ENCODE measurements around the gene TMEM198.
A peak's percentile ranks its signal among the peaks of the same experiment; 100 is the strongest.

The TMEM198 gene

GRCh38 chr2:219514836-219515235, 29.0 kb upstream of the TMEM198 start:
- peaks cover 59% of the 10 kb centered on the region for H3K27me3 Mint-ChIP-seq
- H3K36me3 Mint-ChIP-seq, result no peaks in the 10 kb centered on the region
- ATAC-seq (ENCODE audit: low read depth) (no peak), DNase-seq (ENCODE audit: low spot score in 2 of 2) (no peak)
- H3K9me3 Mint-ChIP-seq, result no peaks in the 10 kb centered on the region
- H3K4me1 Mint-ChIP-seq, result peaks cover 16% of the 10 kb centered on the region
- H3K27ac Mint-ChIP-seq, result no peak overlapping the region
- no peak overlapping the region for H3K4me3 Mint-ChIP-seq

GRCh38 chr2:219515874-219516629, 27.8 kb upstream of the TMEM198 start:
- Mint-ChIP-seq H3K27me3 (peaks cover 55% of the 10 kb centered on the region), H3K4me1 (peaks cover 8% of the 10 kb centered on the region), H3K27ac (no peak overlapping the region), H3K36me3 (no peaks in the 10 kb centered on the region), H3K9me3 (no peaks in the 10 kb centered on the region), H3K4me3 (no peak overlapping the region)
- DNase-seq (ENCODE audit: low spot score in 2 of 2) (no peak), ATAC-seq (ENCODE audit: low read depth) (no peak)

GRCh38 chr2:219516888-219517287, 26.9 kb upstream of the TMEM198 start:
- Mint-ChIP-seq H3K4me1 (peaks cover 12% of the 10 kb centered on the region), H3K27me3 (peaks cover 58% of the 10 kb centered on the region), H3K9me3 (no peaks in the 10 kb centered on the region), H3K4me3 (no peak overlapping the region), H3K36me3 (no peaks in the 10 kb centered on the region), H3K27ac (no peak overlapping the region)
- no peak for DNase-seq (ENCODE audit: low spot score in 2 of 2)
- no peak for ATAC-seq (ENCODE audit: low read depth)

GRCh38 chr2:219517954-219518778, 25.7 kb upstream of the TMEM198 start:
- H3K27ac Mint-ChIP-seq, result no peak overlapping the region
- no peak for ATAC-seq (ENCODE audit: low read depth)
- H3K9me3 Mint-ChIP-seq, result no peaks in the 10 kb centered on the region
- H3K36me3 Mint-ChIP-seq, result no peaks in the 10 kb centered on the region
- peaks cover 55% of the 10 kb centered on the region for H3K27me3 Mint-ChIP-seq
- no peak overlapping the region for H3K4me3 Mint-ChIP-seq
- H3K4me1 Mint-ChIP-seq, result peaks cover 15% of the 10 kb centered on the region
- no peak for DNase-seq (ENCODE audit: low spot score in 2 of 2)

GRCh38 chr2:219519526-219519916, 24.3 kb upstream of the TMEM198 start:
- DNase-seq (ENCODE audit: low spot score in 2 of 2) (no peak), ATAC-seq (ENCODE audit: low read depth) (no peak)
- H3K4me1 Mint-ChIP-seq, result peaks cover 11% of the 10 kb centered on the region
- H3K4me3 Mint-ChIP-seq, result no peak overlapping the region
- H3K36me3 Mint-ChIP-seq, result no peaks in the 10 kb centered on the region
- H3K27ac Mint-ChIP-seq, result no peak overlapping the region
- H3K9me3 Mint-ChIP-seq, result no peaks in the 10 kb centered on the region
- peaks cover 52% of the 10 kb centered on the region for H3K27me3 Mint-ChIP-seq

- H3K4me3 Mint-ChIP-seq, result no peak overlapping the region
- no peak overlapping the region for H3K27ac Mint-ChIP-seq
- no peak for DNase-seq (ENCODE audit: low spot score in 2 of 2)
- H3K9me3 Mint-ChIP-seq, result no peaks in the 10 kb centered on the region
- H3K36me3 Mint-ChIP-seq, result no peaks in the 10 kb centered on the region
- peaks cover 53% of the 10 kb centered on the region for H3K27me3 Mint-ChIP-seq
- H3K4me1 Mint-ChIP-seq, result peaks cover 11% of the 10 kb centered on the region
- no peak for ATAC-seq (ENCODE audit: low read depth)
Observed at GRCh38 chr2:219520079-219520478, 23.7 kb upstream of the TMEM198 start.

- peaks cover 51% of the 10 kb centered on the region for H3K27me3 Mint-ChIP-seq
- peaks cover 11% of the 10 kb centered on the region for H3K4me1 Mint-ChIP-seq
- H3K36me3 Mint-ChIP-seq, result no peaks in the 10 kb centered on the region
- H3K27ac Mint-ChIP-seq, result no peak overlapping the region
- ATAC-seq (ENCODE audit: low read depth) (no peak), DNase-seq (ENCODE audit: low spot score in 2 of 2) (no peak)
- peak overlapping the region; percentile 33 for H3K4me3 Mint-ChIP-seq
- H3K9me3 Mint-ChIP-seq, result no peaks in the 10 kb centered on the region
Observed at GRCh38 chr2:219521066-219521880, 22.6 kb upstream of the TMEM198 start.

GRCh38 chr2:219522111-219523030, 21.5 kb upstream of the TMEM198 start:
- H3K36me3 Mint-ChIP-seq, result no peaks in the 10 kb centered on the region
- peak overlapping the region; percentile 33 for H3K4me3 Mint-ChIP-seq
- ATAC-seq (ENCODE audit: low read depth) (peak; percentile 12), DNase-seq (ENCODE audit: low spot score in 2 of 2) (no peak)
- H3K9me3 Mint-ChIP-seq, result no peaks in the 10 kb centered on the region
- peaks cover 11% of the 10 kb centered on the region for H3K4me1 Mint-ChIP-seq
- H3K27me3 Mint-ChIP-seq, result peaks cover 50% of the 10 kb centered on the region
- H3K27ac Mint-ChIP-seq, result no peak overlapping the region

GRCh38 chr2:219523031-219523671, 20.7 kb upstream of the TMEM198 start:
- Mint-ChIP-seq H3K4me1 (peaks cover 11% of the 10 kb centered on the region), H3K27ac (no peak overlapping the region), H3K36me3 (no peaks in the 10 kb centered on the region), H3K4me3 (no peak overlapping the region), H3K9me3 (no peaks in the 10 kb centered on the region), H3K27me3 (peaks cover 45% of the 10 kb centered on the region)
- peak; percentile 64 for ATAC-seq (ENCODE audit: low read depth)
- no peak for DNase-seq (ENCODE audit: low spot score in 2 of 2)

- no peaks in the 10 kb centered on the region for H3K36me3 Mint-ChIP-seq
- H3K27me3 Mint-ChIP-seq, result peaks cover 46% of the 10 kb centered on the region
- ATAC-seq (ENCODE audit: low read depth), result no peak
- H3K4me1 Mint-ChIP-seq, result peaks cover 11% of the 10 kb centered on the region
- H3K9me3 Mint-ChIP-seq, result no peaks in the 10 kb centered on the region
- DNase-seq (ENCODE audit: low spot score in 2 of 2), result no peak
- H3K27ac Mint-ChIP-seq, result no peak overlapping the region
- no peak overlapping the region for H3K4me3 Mint-ChIP-seq
Observed at GRCh38 chr2:219524817-219525216, 19.0 kb upstream of the TMEM198 start.

- no peaks in the 10 kb centered on the region for H3K36me3 Mint-ChIP-seq
- no peak for DNase-seq (ENCODE audit: low spot score in 2 of 2)
- peaks cover 16% of the 10 kb centered on the region for H3K4me1 Mint-ChIP-seq
- H3K4me3 Mint-ChIP-seq, result no peak overlapping the region
- H3K9me3 Mint-ChIP-seq, result no peaks in the 10 kb centered on the region
- no peak for ATAC-seq (ENCODE audit: low read depth)
- H3K27me3 Mint-ChIP-seq, result peaks cover 46% of the 10 kb centered on the region
- H3K27ac Mint-ChIP-seq, result no peak overlapping the region
Observed at GRCh38 chr2:219525533-219526232, 18.1 kb upstream of the TMEM198 start.

GRCh38 chr2:219526320-219527075, 17.3 kb upstream of the TMEM198 start:
- no peak overlapping the region for H3K27ac Mint-ChIP-seq
- peaks cover 49% of the 10 kb centered on the region for H3K27me3 Mint-ChIP-seq
- no peak for ATAC-seq (ENCODE audit: low read depth)
- no peaks in the 10 kb centered on the region for H3K9me3 Mint-ChIP-seq
- H3K4me3 Mint-ChIP-seq, result no peak overlapping the region
- no peak for DNase-seq (ENCODE audit: low spot score in 2 of 2)
- no peaks in the 10 kb centered on the region for H3K36me3 Mint-ChIP-seq
- peaks cover 14% of the 10 kb centered on the region for H3K4me1 Mint-ChIP-seq

Data from memory B cell (primary cell).